Measurements from ENCODE around the gene ENOX1. TPM values are rescaled to one million over a fixed set of nuclear protein-coding genes. Genes with fewer than 3 reads are reported as not detected.

ENOX1 gene
- total RNA-seq, 1 donor from 2014 or later, result 11.5 TPM

GRCh38 chr13:43278127-43278526 is 508.6 kb downstream of the ENOX1 start:
- no peak overlapping the region for H3K9ac ChIP-seq (ENCODE audit: low read depth in 1 of 3, low read length in 3 of 3)
- no peak overlapping the region for H3K4me3 ChIP-seq (ENCODE audit: low read length in 3 of 3)
- peaks cover 0 to 8% (median 0%) of the 10 kb centered on the region in 3 donors for H3K27me3 ChIP-seq (ENCODE audit: control insufficient read depth in 3 of 3, insufficient read depth in 3 of 3, low read length in 3 of 3)
- H3K9me3 ChIP-seq (ENCODE audit: control insufficient read depth in 3 of 3, low read length in 3 of 3), result no peaks in the 10 kb centered on the region
- H3K36me3 ChIP-seq (ENCODE audit: control insufficient read depth in 3 of 3, insufficient read depth in 3 of 3, low read length in 3 of 3), result no peaks in the 10 kb centered on the region
- no peak overlapping the region for H3K27ac ChIP-seq (ENCODE audit: low read depth, low read length)
- H3K4me1 ChIP-seq (ENCODE audit: control insufficient read depth in 3 of 3, insufficient read depth in 3 of 3, low read length in 3 of 3), result peaks cover 0 to 7% (median 0%) of the 10 kb centered on the region in 3 donors

- H3K9ac ChIP-seq (ENCODE audit: low read depth in 1 of 3, low read length in 3 of 3), result no peak overlapping the region
- no peak overlapping the region for H3K27ac ChIP-seq (ENCODE audit: low read depth, low read length)
- H3K4me3 ChIP-seq (ENCODE audit: low read length in 3 of 3), result no peak overlapping the region
- H3K4me1 ChIP-seq (ENCODE audit: control insufficient read depth in 3 of 3, insufficient read depth in 3 of 3, low read length in 3 of 3), result peaks cover 0 to 7% (median 0%) of the 10 kb centered on the region in 3 donors
- H3K36me3 ChIP-seq (ENCODE audit: control insufficient read depth in 3 of 3, insufficient read depth in 3 of 3, low read length in 3 of 3), result no peaks in the 10 kb centered on the region
- H3K27me3 ChIP-seq (ENCODE audit: control insufficient read depth in 3 of 3, insufficient read depth in 3 of 3, low read length in 3 of 3), result peaks cover 0 to 8% (median 0%) of the 10 kb centered on the region in 3 donors
- H3K9me3 ChIP-seq (ENCODE audit: control insufficient read depth in 3 of 3, low read length in 3 of 3), result no peaks in the 10 kb centered on the region
Observed at GRCh38 chr13:43277142-43277541, 509.6 kb downstream of the ENOX1 start.

GRCh38 chr13:43274881-43275280 is 511.9 kb downstream of the ENOX1 start:
- Histone ChIP-seq H3K27me3 (ENCODE audit: control insufficient read depth in 3 of 3, insufficient read depth in 3 of 3, low read length in 3 of 3) (peaks cover 0 to 8% (median 0%) of the 10 kb centered on the region in 3 donors), H3K36me3 (ENCODE audit: control insufficient read depth in 3 of 3, insufficient read depth in 3 of 3, low read length in 3 of 3) (no peaks in the 10 kb centered on the region)

GRCh38 chr13:43273362-43273761 is 513.4 kb downstream of the ENOX1 start:
- Histone ChIP-seq H3K9ac (ENCODE audit: low read depth in 1 of 3, low read length in 3 of 3) (no peak overlapping the region), H3K4me1 (ENCODE audit: control insufficient read depth in 3 of 3, insufficient read depth in 3 of 3, low read length in 3 of 3) (peaks cover 5 to 18% (median 6%) of the 10 kb centered on the region in 3 donors), H3K27ac (ENCODE audit: low read depth, low read length) (no peak overlapping the region), H3K4me3 (ENCODE audit: low read length in 3 of 3) (no peak overlapping the region), H3K36me3 (ENCODE audit: control insufficient read depth in 3 of 3, insufficient read depth in 3 of 3, low read length in 3 of 3) (no peaks in the 10 kb centered on the region), H3K9me3 (ENCODE audit: control insufficient read depth in 3 of 3, low read length in 3 of 3) (no peaks in the 10 kb centered on the region), H3K27me3 (ENCODE audit: control insufficient read depth in 3 of 3, insufficient read depth in 3 of 3, low read length in 3 of 3) (peaks cover 0 to 8% (median 0%) of the 10 kb centered on the region in 3 donors)

More at GRCh38 chr13:43274881-43275280, 511.9 kb downstream of the ENOX1 start:
- Histone ChIP-seq H3K4me3 (ENCODE audit: low read length in 3 of 3) (no peak overlapping the region), H3K9ac (ENCODE audit: low read depth in 1 of 3, low read length in 3 of 3) (no peak overlapping the region), H3K27ac (ENCODE audit: low read depth, low read length) (no peak overlapping the region), H3K9me3 (ENCODE audit: control insufficient read depth in 3 of 3, low read length in 3 of 3) (no peaks in the 10 kb centered on the region), H3K4me1 (ENCODE audit: control insufficient read depth in 3 of 3, insufficient read depth in 3 of 3, low read length in 3 of 3) (peaks cover 0 to 7% (median 4%) of the 10 kb centered on the region in 3 donors)

- H3K4me3 ChIP-seq (ENCODE audit: low read length in 3 of 3), result no peak overlapping the region
- H3K27ac ChIP-seq (ENCODE audit: low read depth, low read length), result no peak overlapping the region
- H3K27me3 ChIP-seq (ENCODE audit: control insufficient read depth in 3 of 3, insufficient read depth in 3 of 3, low read length in 3 of 3), result peaks cover 0 to 8% (median 0%) of the 10 kb centered on the region in 3 donors
- H3K9me3 ChIP-seq (ENCODE audit: control insufficient read depth in 3 of 3, low read length in 3 of 3), result no peaks in the 10 kb centered on the region
- H3K36me3 ChIP-seq (ENCODE audit: control insufficient read depth in 3 of 3, insufficient read depth in 3 of 3, low read length in 3 of 3), result no peaks in the 10 kb centered on the region
- H3K4me1 ChIP-seq (ENCODE audit: control insufficient read depth in 3 of 3, insufficient read depth in 3 of 3, low read length in 3 of 3), result peaks cover 5 to 18% (median 6%) of the 10 kb centered on the region in 3 donors
- H3K9ac ChIP-seq (ENCODE audit: low read depth in 1 of 3, low read length in 3 of 3), result no peak overlapping the region
Observed at GRCh38 chr13:43272851-43273250, 513.9 kb downstream of the ENOX1 start.

GRCh38 chr13:43271152-43271551 is 515.6 kb downstream of the ENOX1 start:
- Histone ChIP-seq H3K9me3 (ENCODE audit: control insufficient read depth in 3 of 3, low read length in 3 of 3) (no peaks in the 10 kb centered on the region), H3K27ac (ENCODE audit: low read depth, low read length) (no peak overlapping the region), H3K9ac (ENCODE audit: low read depth in 1 of 3, low read length in 3 of 3) (no peak overlapping the region), H3K4me3 (ENCODE audit: low read length in 3 of 3) (no peak overlapping the region), H3K36me3 (ENCODE audit: control insufficient read depth in 3 of 3, insufficient read depth in 3 of 3, low read length in 3 of 3) (no peaks in the 10 kb centered on the region), H3K27me3 (ENCODE audit: control insufficient read depth in 3 of 3, insufficient read depth in 3 of 3, low read length in 3 of 3) (peaks cover 0 to 2% (median 0%) of the 10 kb centered on the region in 3 donors), H3K4me1 (ENCODE audit: control insufficient read depth in 3 of 3, insufficient read depth in 3 of 3, low read length in 3 of 3) (peaks cover 5 to 18% (median 6%) of the 10 kb centered on the region in 3 donors)

GRCh38 chr13:43270130-43270830 is 516.5 kb downstream of the ENOX1 start:
- Histone ChIP-seq H3K9me3 (ENCODE audit: control insufficient read depth in 3 of 3, low read length in 3 of 3) (no peaks in the 10 kb centered on the region), H3K27me3 (ENCODE audit: control insufficient read depth in 3 of 3, insufficient read depth in 3 of 3, low read length in 3 of 3) (no peaks in the 10 kb centered on the region), H3K27ac (ENCODE audit: low read depth, low read length) (no peak overlapping the region), H3K9ac (ENCODE audit: low read depth in 1 of 3, low read length in 3 of 3) (no peak overlapping the region), H3K4me3 (ENCODE audit: low read length in 3 of 3) (no peak overlapping the region), H3K4me1 (ENCODE audit: control insufficient read depth in 3 of 3, insufficient read depth in 3 of 3, low read length in 3 of 3) (peaks cover 5 to 18% (median 6%) of the 10 kb centered on the region in 3 donors), H3K36me3 (ENCODE audit: control insufficient read depth in 3 of 3, insufficient read depth in 3 of 3, low read length in 3 of 3) (no peaks in the 10 kb centered on the region)

GRCh38 chr13:43269037-43269481 is 517.7 kb downstream of the ENOX1 start:
- Histone ChIP-seq H3K9ac (ENCODE audit: low read depth in 1 of 3, low read length in 3 of 3) (no peak overlapping the region), H3K27me3 (ENCODE audit: control insufficient read depth in 3 of 3, insufficient read depth in 3 of 3, low read length in 3 of 3) (no peaks in the 10 kb centered on the region)

GRCh38 chr13:43268632-43269031 is 518.1 kb downstream of the ENOX1 start:
- Histone ChIP-seq H3K9me3 (ENCODE audit: control insufficient read depth in 3 of 3, low read length in 3 of 3) (no peaks in the 10 kb centered on the region), H3K9ac (ENCODE audit: low read depth in 1 of 3, low read length in 3 of 3) (no peak overlapping the region), H3K4me3 (ENCODE audit: low read length in 3 of 3) (no peak overlapping the region), H3K4me1 (ENCODE audit: control insufficient read depth in 3 of 3, insufficient read depth in 3 of 3, low read length in 3 of 3) (peaks cover 5 to 18% (median 6%) of the 10 kb centered on the region in 3 donors), H3K27me3 (ENCODE audit: control insufficient read depth in 3 of 3, insufficient read depth in 3 of 3, low read length in 3 of 3) (no peaks in the 10 kb centered on the region), H3K36me3 (ENCODE audit: control insufficient read depth in 3 of 3, insufficient read depth in 3 of 3, low read length in 3 of 3) (no peaks in the 10 kb centered on the region), H3K27ac (ENCODE audit: low read depth, low read length) (no peak overlapping the region)

More at GRCh38 chr13:43269037-43269481, 517.7 kb downstream of the ENOX1 start:
- no peaks in the 10 kb centered on the region for H3K9me3 ChIP-seq (ENCODE audit: control insufficient read depth in 3 of 3, low read length in 3 of 3)
- no peak overlapping the region for H3K4me3 ChIP-seq (ENCODE audit: low read length in 3 of 3)
- H3K36me3 ChIP-seq (ENCODE audit: control insufficient read depth in 3 of 3, insufficient read depth in 3 of 3, low read length in 3 of 3), result no peaks in the 10 kb centered on the region
- no peak overlapping the region for H3K27ac ChIP-seq (ENCODE audit: low read depth, low read length)
- peaks cover 5 to 18% (median 6%) of the 10 kb centered on the region in 3 donors for H3K4me1 ChIP-seq (ENCODE audit: control insufficient read depth in 3 of 3, insufficient read depth in 3 of 3, low read length in 3 of 3)

GRCh38 chr13:43267916-43268315 is 518.9 kb downstream of the ENOX1 start:
- H3K36me3 ChIP-seq (ENCODE audit: control insufficient read depth in 3 of 3, insufficient read depth in 3 of 3, low read length in 3 of 3), result no peaks in the 10 kb centered on the region
- no peak overlapping the region for H3K27ac ChIP-seq (ENCODE audit: low read depth, low read length)
- H3K4me1 ChIP-seq (ENCODE audit: control insufficient read depth in 3 of 3, insufficient read depth in 3 of 3, low read length in 3 of 3), result peaks cover 5 to 18% (median 6%) of the 10 kb centered on the region in 3 donors
- no peaks in the 10 kb centered on the region for H3K27me3 ChIP-seq (ENCODE audit: control insufficient read depth in 3 of 3, insufficient read depth in 3 of 3, low read length in 3 of 3)
- H3K9me3 ChIP-seq (ENCODE audit: control insufficient read depth in 3 of 3, low read length in 3 of 3), result no peaks in the 10 kb centered on the region
- no peak overlapping the region for H3K9ac ChIP-seq (ENCODE audit: low read depth in 1 of 3, low read length in 3 of 3)
- H3K4me3 ChIP-seq (ENCODE audit: low read length in 3 of 3), result no peak overlapping the region
